HepG2 (cell line): ENCODE results near the gene MYO1E.

Experiments used
- ARID2 ChIP-seq: sonication (generic); formaldehyde crosslinking; IDR thresholded peaks from 2 replicates; pipeline ENCODE4 v1.8.1; 2022; ENCODE audit warnings: mild to moderate bottlenecking, missing genetic modification reagents, borderline replicate concordance
- EP300 ChIP-seq, 3 experiments: sonication (generic) in 1 of 3; formaldehyde crosslinking in 1 of 3; IDR thresholded peaks; 2 replicates each; pipeline versions ENCODE4 v1.5.1 to v1.6.1; 2011 to 2020; ENCODE audit warnings: low read depth in 2 of 3, low read length in 2 of 3, borderline replicate concordance in 1 of 3, improper control_type of control experiment in 1 of 3, mild to moderate bottlenecking in 1 of 3, missing genetic modification reagents in 1 of 3, moderate library complexity in 1 of 3
- MXI1 ChIP-seq: IDR thresholded peaks from 3 replicates; pipeline ENCODE4 v1.6.1; 2012; ENCODE audit warnings: low read depth, low read length, inconsistent platforms, borderline replicate concordance
- NFE2L1 ChIP-seq: sonication (generic); formaldehyde crosslinking; IDR thresholded peaks from 2 replicates; pipeline ENCODE4 v1.4.0; 2020; ENCODE audit warnings: missing genetic modification reagents, mild to moderate bottlenecking, borderline replicate concordance
- POLR2AphosphoS5 ChIP-seq: IDR thresholded peaks from 2 replicates; pipeline ENCODE4 v1.6.1; 2012; ENCODE audit warnings: low read depth, low read length
- RXRA ChIP-seq: sonication (generic); formaldehyde crosslinking; IDR thresholded peaks from 2 replicates; pipeline ENCODE4 v1.5.1; 2020; ENCODE audit warnings: missing genetic modification reagents
- TP53 ChIP-seq: sonication (generic); formaldehyde crosslinking; conservative IDR thresholded peaks from 2 replicates; pipeline ENCODE4 v1.4.0; 2020; ENCODE audit warnings: missing genetic modification reagents
- ZBTB38 ChIP-seq: sonication (generic); formaldehyde crosslinking; IDR thresholded peaks from 2 replicates; pipeline ENCODE4 v1.5.1; 2020; ENCODE audit warnings: mild to moderate bottlenecking, missing genetic modification reagents
- ZIK1 ChIP-seq: sonication (generic); formaldehyde crosslinking; IDR thresholded peaks from 2 replicates; pipeline ENCODE4 v1.5.0; 2020; ENCODE audit warnings: mild to moderate bottlenecking, low read depth, missing genetic modification reagents, borderline replicate concordance
- ZNF761 ChIP-seq: sonication (generic); formaldehyde crosslinking; conservative IDR thresholded peaks from 2 replicates; pipeline ENCODE4 v1.4.0; 2020; ENCODE audit warnings: mild to moderate bottlenecking, missing genetic modification reagents
- ZSCAN30 ChIP-seq: sonication (generic); formaldehyde crosslinking; IDR thresholded peaks from 2 replicates; pipeline ENCODE4 v1.5.0; 2020; ENCODE audit warnings: mild to moderate bottlenecking, missing genetic modification reagents
- TF ChIP-seq, protein P1 (sequence below): sonication (generic); formaldehyde crosslinking; IDR thresholded peaks from 2 replicates; pipeline ENCODE4 v1.5.0; 2020; ENCODE audit warnings: mild to moderate bottlenecking, missing genetic modification reagents, moderate library complexity

DNA sequence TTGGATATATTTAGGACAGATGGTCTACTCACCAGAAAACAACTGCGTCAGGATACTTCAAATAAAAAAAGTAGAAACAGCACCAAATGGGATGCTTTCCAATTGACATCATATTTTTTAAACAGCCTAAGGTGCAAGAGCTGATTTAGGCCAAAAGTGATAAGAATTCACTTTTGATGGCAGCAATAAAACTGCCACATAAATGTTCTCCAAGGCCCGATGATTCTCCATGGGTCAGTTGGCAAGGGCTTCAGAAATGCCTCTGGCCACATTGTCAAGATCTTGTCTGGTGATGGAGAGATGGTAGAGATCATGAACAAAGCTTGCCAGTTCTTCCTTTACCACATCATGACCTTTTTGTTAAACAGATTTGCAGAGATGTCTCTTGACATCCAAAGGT is 127.1 kb downstream of the MYO1E start:
- TF ChIP-seq RXRA (CRISPR knock-in tag) (no peak), NFE2L1 (no peak), ARID2 (CRISPR knock-in tag) (no peak), ZNF761 (CRISPR knock-in tag) (no peak), POLR2AphosphoS5 (no peak), MXI1 (no peak), ZIK1 (CRISPR knock-in tag) (no peak), ZSCAN30 (CRISPR knock-in tag) (no peak), TP53 (CRISPR knock-in tag) (no peak), ZBTB38 (no peak), EP300 (IDR thresholded peaks at IDR 0.05; ENCODE audit: low read depth in 2 of 2, low read length in 2 of 2) (no peak), EP300 (CRISPR knock-in tag; IDR thresholded peaks at IDR 0.05; ENCODE audit: borderline replicate concordance) (no peak)
- TF ChIP-seq, protein P1, sequence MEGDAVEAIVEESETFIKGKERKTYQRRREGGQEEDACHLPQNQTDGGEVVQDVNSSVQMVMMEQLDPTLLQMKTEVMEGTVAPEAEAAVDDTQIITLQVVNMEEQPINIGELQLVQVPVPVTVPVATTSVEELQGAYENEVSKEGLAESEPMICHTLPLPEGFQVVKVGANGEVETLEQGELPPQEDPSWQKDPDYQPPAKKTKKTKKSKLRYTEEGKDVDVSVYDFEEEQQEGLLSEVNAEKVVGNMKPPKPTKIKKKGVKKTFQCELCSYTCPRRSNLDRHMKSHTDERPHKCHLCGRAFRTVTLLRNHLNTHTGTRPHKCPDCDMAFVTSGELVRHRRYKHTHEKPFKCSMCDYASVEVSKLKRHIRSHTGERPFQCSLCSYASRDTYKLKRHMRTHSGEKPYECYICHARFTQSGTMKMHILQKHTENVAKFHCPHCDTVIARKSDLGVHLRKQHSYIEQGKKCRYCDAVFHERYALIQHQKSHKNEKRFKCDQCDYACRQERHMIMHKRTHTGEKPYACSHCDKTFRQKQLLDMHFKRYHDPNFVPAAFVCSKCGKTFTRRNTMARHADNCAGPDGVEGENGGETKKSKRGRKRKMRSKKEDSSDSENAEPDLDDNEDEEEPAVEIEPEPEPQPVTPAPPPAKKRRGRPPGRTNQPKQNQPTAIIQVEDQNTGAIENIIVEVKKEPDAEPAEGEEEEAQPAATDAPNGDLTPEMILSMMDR: no peak
